ENCODE results near the gene RTP1. TPM values are rescaled to one million over a fixed set of nuclear protein-coding genes. Genes with fewer than 3 reads are reported as not detected.
"Not testable (repeated sequence)": the region's sequence is repeated elsewhere in the genome, so short reads cannot be mapped to it uniquely, and the experiment has no call there.

RTP1 gene
- total RNA-seq, 4 donors from 2014 or later, result not detected

DNA sequence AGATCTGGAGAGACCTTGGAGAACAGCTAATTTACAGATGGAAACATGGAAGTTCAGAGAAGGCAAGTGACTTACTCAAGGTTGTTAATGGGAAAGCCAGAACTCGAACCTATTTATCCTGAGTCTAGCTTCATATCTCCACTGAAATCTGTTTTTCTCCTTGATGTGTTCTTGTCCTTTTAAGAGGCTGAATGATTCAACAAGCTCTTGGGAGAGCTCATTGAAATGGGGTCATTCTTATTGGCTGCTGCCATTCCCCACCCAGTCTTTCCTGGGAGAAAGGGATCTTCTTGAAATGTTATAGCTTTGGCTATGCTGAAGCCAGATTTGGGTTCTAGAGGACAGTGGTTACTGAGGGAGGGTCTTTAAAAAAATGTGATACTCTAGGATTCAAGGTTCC lies 41.0 kb downstream of the RTP1 start:
- no peaks in the 10 kb centered on the region for H3K27me3 ChIP-seq
- H3K4me1 ChIP-seq, result no peaks in the 10 kb centered on the region
- no peak overlapping the region for H3K27ac ChIP-seq
- no peaks in the 10 kb centered on the region for H3K36me3 ChIP-seq
- TF ChIP-seq, protein P1, sequence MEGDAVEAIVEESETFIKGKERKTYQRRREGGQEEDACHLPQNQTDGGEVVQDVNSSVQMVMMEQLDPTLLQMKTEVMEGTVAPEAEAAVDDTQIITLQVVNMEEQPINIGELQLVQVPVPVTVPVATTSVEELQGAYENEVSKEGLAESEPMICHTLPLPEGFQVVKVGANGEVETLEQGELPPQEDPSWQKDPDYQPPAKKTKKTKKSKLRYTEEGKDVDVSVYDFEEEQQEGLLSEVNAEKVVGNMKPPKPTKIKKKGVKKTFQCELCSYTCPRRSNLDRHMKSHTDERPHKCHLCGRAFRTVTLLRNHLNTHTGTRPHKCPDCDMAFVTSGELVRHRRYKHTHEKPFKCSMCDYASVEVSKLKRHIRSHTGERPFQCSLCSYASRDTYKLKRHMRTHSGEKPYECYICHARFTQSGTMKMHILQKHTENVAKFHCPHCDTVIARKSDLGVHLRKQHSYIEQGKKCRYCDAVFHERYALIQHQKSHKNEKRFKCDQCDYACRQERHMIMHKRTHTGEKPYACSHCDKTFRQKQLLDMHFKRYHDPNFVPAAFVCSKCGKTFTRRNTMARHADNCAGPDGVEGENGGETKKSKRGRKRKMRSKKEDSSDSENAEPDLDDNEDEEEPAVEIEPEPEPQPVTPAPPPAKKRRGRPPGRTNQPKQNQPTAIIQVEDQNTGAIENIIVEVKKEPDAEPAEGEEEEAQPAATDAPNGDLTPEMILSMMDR (IDR thresholded peaks at IDR 0.05), result no peak
- TF ChIP-seq POLR2A (IDR thresholded peaks at IDR 0.05), result no peak
- no peak for TF ChIP-seq POLR2AphosphoS5 (IDR thresholded peaks at IDR 0.05)
- TF ChIP-seq EP300 (IDR thresholded peaks at IDR 0.05), result no peak
- WGBS, result 83% methylated on average over 1 of the region's 1 CpG
- DNase-seq (ENCODE audit: low spot score in 2 of 2), result no peak
- no peak overlapping the region for H3K4me3 ChIP-seq
- no peaks in the 10 kb centered on the region for H3K9me3 ChIP-seq

DNA sequence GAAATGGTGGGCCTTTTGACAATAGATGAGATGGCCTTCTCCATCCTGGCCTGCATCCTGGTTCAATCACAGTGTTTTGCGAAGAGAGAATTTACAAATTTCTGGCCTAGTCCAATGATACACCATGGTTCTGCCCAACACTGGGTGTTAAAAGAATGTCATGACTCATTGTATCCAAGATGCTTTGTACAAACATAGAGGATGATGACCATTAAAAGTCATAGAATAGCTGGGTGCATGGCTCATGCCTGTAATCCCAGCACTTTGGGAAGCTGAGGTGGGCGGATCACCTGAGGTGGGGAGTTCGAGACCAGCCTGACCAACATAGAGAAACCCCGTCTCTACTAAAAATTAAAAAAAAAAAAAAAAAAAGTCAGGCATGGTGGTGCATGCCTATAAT lies 41.5 kb downstream of the RTP1 start:
- DNase-seq (ENCODE audit: low spot score in 2 of 2); H3K36me3 ChIP-seq; H3K4me1 ChIP-seq; H3K27me3 ChIP-seq; H3K9me3 ChIP-seq; H3K4me3 ChIP-seq; H3K27ac ChIP-seq: not testable (repeated sequence)
- WGBS, result 92% methylated on average over 4 of the region's 4 CpGs

DNA sequence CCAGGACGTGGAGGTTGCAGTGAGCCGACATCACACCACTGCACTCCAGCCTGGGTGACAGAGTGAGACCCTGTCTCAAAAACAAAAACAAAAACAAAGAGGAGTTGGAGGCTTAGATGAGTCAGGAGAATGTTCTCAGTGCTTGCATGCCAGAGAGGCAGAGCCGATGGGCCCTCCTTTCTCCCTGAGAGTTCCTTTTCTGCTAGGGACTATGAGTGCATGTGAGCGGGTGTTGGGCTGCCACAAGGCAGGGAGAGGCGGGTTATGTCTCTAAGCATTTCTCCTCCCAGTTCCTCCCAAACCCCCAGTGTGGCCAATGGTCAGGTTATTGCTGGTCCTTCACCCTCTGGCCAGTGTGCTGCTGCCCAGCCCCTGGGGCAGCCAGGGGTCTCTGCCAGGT lies 45.1 kb downstream of the RTP1 start:
- Histone ChIP-seq H3K4me3 (no peak overlapping the region), H3K27ac (no peak overlapping the region), H3K36me3 (no peaks in the 10 kb centered on the region), H3K27me3 (no peaks in the 10 kb centered on the region), H3K9me3 (no peaks in the 10 kb centered on the region), H3K4me1 (peaks cover 3% of the 10 kb centered on the region)
- WGBS, result 87% methylated on average over 5 of the region's 5 CpGs
- no peak for DNase-seq (ENCODE audit: low spot score in 2 of 2)
- TF ChIP-seq, protein P1 (IDR thresholded peaks at IDR 0.05), result no peak
- no peak for TF ChIP-seq POLR2AphosphoS5 (IDR thresholded peaks at IDR 0.05)
- no peak for TF ChIP-seq POLR2A (IDR thresholded peaks at IDR 0.05)
- TF ChIP-seq EP300 (IDR thresholded peaks at IDR 0.05), result no peak

DNA sequence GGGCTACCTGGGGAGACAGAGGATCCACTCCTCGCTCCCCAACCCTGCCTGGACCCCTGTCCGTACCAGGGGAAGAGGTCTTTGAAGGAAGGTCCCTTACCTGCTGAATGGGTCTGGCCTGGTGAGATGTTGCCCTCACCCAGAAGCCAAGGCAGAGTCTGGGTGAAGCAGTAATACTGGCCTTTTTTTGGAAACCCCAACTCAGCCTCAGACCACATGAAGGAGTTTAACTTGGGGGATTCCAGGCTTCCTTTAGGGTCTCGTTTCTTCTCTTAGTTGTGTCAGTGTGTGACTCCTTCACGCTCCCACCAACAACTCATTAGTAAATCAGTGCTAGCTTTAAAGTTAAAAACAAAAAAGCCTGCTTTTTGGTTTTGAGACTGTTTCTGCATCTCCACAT lies 45.6 kb downstream of the RTP1 start:
- no peak overlapping the region for H3K4me3 ChIP-seq
- 77% methylated on average over 2 of the region's 4 CpGs for WGBS
- TF ChIP-seq EP300 (IDR thresholded peaks at IDR 0.05) (no peak), POLR2A (IDR thresholded peaks at IDR 0.05) (no peak), POLR2AphosphoS5 (IDR thresholded peaks at IDR 0.05) (no peak)
- TF ChIP-seq, protein P1 (IDR thresholded peaks at IDR 0.05), result no peak
- no peaks in the 10 kb centered on the region for H3K27me3 ChIP-seq
- no peaks in the 10 kb centered on the region for H3K9me3 ChIP-seq
- no peaks in the 10 kb centered on the region for H3K36me3 ChIP-seq
- H3K27ac ChIP-seq, result no peak overlapping the region
- DNase-seq (ENCODE audit: low spot score in 2 of 2), result no peak
- peaks cover 3% of the 10 kb centered on the region for H3K4me1 ChIP-seq

DNA sequence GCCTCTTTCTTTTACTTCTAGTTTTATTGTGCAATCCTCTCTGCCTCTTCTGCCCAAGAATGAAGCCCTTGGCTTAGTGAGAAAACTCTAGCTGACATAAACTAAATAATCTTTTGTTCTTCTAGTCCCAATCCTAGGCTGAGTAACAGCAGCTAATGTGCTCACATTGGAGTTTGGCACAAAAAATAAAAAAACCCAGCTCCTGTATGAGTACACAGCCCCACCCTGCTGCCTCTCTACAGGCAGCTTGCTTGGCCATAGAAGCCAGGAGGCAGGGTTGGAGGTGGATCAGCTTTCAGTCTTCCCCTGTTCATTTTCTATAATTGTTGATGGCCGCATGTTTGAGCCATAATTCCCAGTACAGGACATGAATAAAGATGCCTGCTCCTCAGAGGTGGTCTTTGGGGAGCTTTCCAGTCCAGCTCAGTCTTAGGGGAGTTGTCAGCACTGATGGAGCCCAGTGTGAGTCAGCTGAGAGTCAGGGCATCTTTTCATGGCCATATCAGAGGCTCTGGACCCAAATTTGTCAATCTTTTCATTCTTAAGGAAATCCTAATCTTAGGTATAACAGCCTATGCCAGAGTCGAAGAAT lies 46.7 kb downstream of the RTP1 start:
- Histone ChIP-seq H3K4me1 (peaks cover 3% of the 10 kb centered on the region), H3K36me3 (no peaks in the 10 kb centered on the region), H3K27ac (no peak overlapping the region), H3K9me3 (no peaks in the 10 kb centered on the region), H3K4me3 (no peak overlapping the region), H3K27me3 (no peaks in the 10 kb centered on the region)
- TF ChIP-seq, protein P1 (IDR thresholded peaks at IDR 0.05), result no peak
- TF ChIP-seq EP300 (IDR thresholded peaks at IDR 0.05) (no peak), POLR2A (IDR thresholded peaks at IDR 0.05) (no peak), POLR2AphosphoS5 (IDR thresholded peaks at IDR 0.05) (no peak)
- no peak for DNase-seq (ENCODE audit: low spot score in 2 of 2)
- 53% methylated on average over 2 of the region's 2 CpGs for WGBS

DNA sequence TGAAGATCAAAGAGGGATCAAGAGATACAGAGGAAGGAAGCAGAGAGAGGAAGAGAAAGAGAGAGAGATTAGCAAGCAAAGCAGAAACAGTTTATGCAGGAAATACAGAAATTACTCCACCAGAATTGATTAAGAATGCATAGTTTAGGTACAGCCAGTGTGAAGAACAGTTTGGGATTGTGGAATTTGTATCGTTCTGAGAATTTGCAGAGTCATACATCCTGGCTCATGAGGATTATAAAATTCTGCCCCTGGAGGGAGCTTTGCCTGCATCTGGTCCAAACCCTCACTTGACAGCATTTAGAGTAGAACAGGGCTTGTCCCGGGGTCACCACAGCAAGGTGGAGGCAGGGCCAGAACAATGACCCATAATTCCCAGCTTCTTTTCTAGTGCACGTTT lies 50.1 kb downstream of the RTP1 start:
- no peaks in the 10 kb centered on the region for H3K27me3 ChIP-seq
- TF ChIP-seq POLR2AphosphoS5 (IDR thresholded peaks at IDR 0.05), result no peak
- TF ChIP-seq, protein P1 (IDR thresholded peaks at IDR 0.05), result no peak
- TF ChIP-seq EP300 (IDR thresholded peaks at IDR 0.05), result no peak
- TF ChIP-seq POLR2A (IDR thresholded peaks at IDR 0.05), result no peak
- no peak overlapping the region for H3K27ac ChIP-seq
- H3K9me3 ChIP-seq, result no peaks in the 10 kb centered on the region
- H3K4me3 ChIP-seq, result no peak overlapping the region
- peaks cover 3% of the 10 kb centered on the region for H3K4me1 ChIP-seq
- no peaks in the 10 kb centered on the region for H3K36me3 ChIP-seq
- DNase-seq (ENCODE audit: low spot score in 2 of 2), result no peak
- 49% methylated on average over 3 of the region's 3 CpGs for WGBS

Data from suprapubic skin (tissue), 4 donors.